Astrocyte (in vitro differentiated cells and primary cell): ENCODE data around the gene ATXN7L1. TPM values are rescaled to one million over a fixed set of nuclear protein-coding genes. Genes with fewer than 3 reads are reported as not detected.

ENCODE experiments used
- DNase-seq: peaks from one replicate; pipeline ENCODE4 v3.0.0-alpha.2; 2010; ENCODE audit warnings: low read depth
- FAIRE-seq: peaks from 2 replicates; lab custom pipeline; 2011; peaks lifted over from hg19 to GRCh38; lab: Jason Lieb, UNC
- H2AFZ ChIP-seq: 2 replicates; pipeline ENCODE4 v1.6.0; 2012; ENCODE audit warnings: low read depth, low read length, inconsistent platforms
- H3K27ac ChIP-seq: 2 replicates; pipeline ENCODE4 v1.5.1; 2011; ENCODE audit warnings: low read depth, low read length, inconsistent platforms
- H3K27me3 ChIP-seq: 2 replicates; pipeline ENCODE4 v1.6.0; 2011; ENCODE audit warnings: low read length, inconsistent platforms; ENCODE audit not compliant: insufficient read depth
- H3K36me3 ChIP-seq: 2 replicates; pipeline ENCODE4 v1.5.1; 2011; ENCODE audit warnings: low read length, inconsistent platforms; ENCODE audit not compliant: insufficient read depth
- H3K4me1 ChIP-seq: 2 replicates; pipeline ENCODE4 v1.5.1; 2011; ENCODE audit warnings: low read length, inconsistent platforms; ENCODE audit not compliant: insufficient read depth
- H3K4me2 ChIP-seq: 2 replicates; pipeline ENCODE4 v1.6.0; 2012; ENCODE audit warnings: low read length, inconsistent platforms
- H3K4me3 ChIP-seq: 2 replicates; pipeline ENCODE4 v1.5.1; 2011; ENCODE audit warnings: low read depth, mild to moderate bottlenecking, low read length, inconsistent platforms; ENCODE audit not compliant: insufficient read depth
- H3K79me2 ChIP-seq: 2 replicates; pipeline ENCODE4 v1.6.0; 2012; ENCODE audit warnings: mild to moderate bottlenecking, low read length, inconsistent platforms; ENCODE audit not compliant: insufficient read depth
- H3K9ac ChIP-seq: 2 replicates; pipeline ENCODE4 v1.6.0; 2012; ENCODE audit warnings: mild to moderate bottlenecking, low read length, inconsistent platforms
- H3K9me3 ChIP-seq: 2 replicates; pipeline ENCODE4 v1.5.1; 2012; ENCODE audit warnings: low read depth, mild to moderate bottlenecking, low read length, inconsistent platforms; ENCODE audit not compliant: insufficient read depth
- H4K20me1 ChIP-seq: 2 replicates; pipeline ENCODE4 v1.6.0; 2012; ENCODE audit warnings: low read length, inconsistent platforms; ENCODE audit not compliant: insufficient read depth
- H3K27ac Mint-ChIP-seq: one replicate; pipeline ENCODE4 v1.8.0; 2021; ENCODE audit warnings: mild to moderate bottlenecking, mixed read lengths; ENCODE audit not compliant: unreplicated experiment
- H3K27me3 Mint-ChIP-seq: one replicate; pipeline ENCODE4 v1.8.0; 2021; ENCODE audit warnings: low read depth, mixed read lengths; ENCODE audit not compliant: unreplicated experiment
- H3K36me3 Mint-ChIP-seq: one replicate; pipeline ENCODE4 v1.8.0; 2021; ENCODE audit warnings: low read depth, mixed read lengths; ENCODE audit not compliant: unreplicated experiment
- H3K4me1 Mint-ChIP-seq: one replicate; pipeline ENCODE4 v1.8.0; 2021; ENCODE audit warnings: low read depth, mixed read lengths; ENCODE audit not compliant: unreplicated experiment
- H3K4me3 Mint-ChIP-seq: one replicate; pipeline ENCODE4 v1.8.0; 2021; ENCODE audit warnings: mild to moderate bottlenecking, moderate library complexity, mixed read lengths; ENCODE audit not compliant: unreplicated experiment
- H3K9me3 Mint-ChIP-seq: one replicate; pipeline ENCODE4 v1.8.0; 2021; ENCODE audit warnings: mild to moderate bottlenecking, mixed read lengths; ENCODE audit not compliant: unreplicated experiment
- CTCF ChIP-seq: IDR thresholded peaks from 2 replicates; pipeline ENCODE4 v1.5.1; 2011; ENCODE audit warnings: low read depth, mild to moderate bottlenecking, inconsistent platforms, low read length, moderate library complexity; ENCODE audit not compliant: insufficient read depth
- EZH2 ChIP-seq: IDR thresholded peaks from 2 replicates; pipeline ENCODE4 v1.6.1; 2012; ENCODE audit warnings: mild to moderate bottlenecking, low read length, inconsistent platforms; ENCODE audit not compliant: insufficient read depth
- total RNA-seq: library from RNA; stranded (reverse); gene quantifications from 2 replicates; pipeline ENCODE4 v1.2.1, GENCODE V29; 2021

ATXN7L1 gene
- total RNA-seq, 1 donor from 2014 or later = 7.6 TPM

- Mint-ChIP-seq H3K36me3 (peaks cover 9% of the 10 kb centered on the region), H3K4me1 (peaks cover 2% of the 10 kb centered on the region), H3K27ac (no peak overlapping the region), H3K9me3 (peaks cover 3% of the 10 kb centered on the region), H3K27me3 (no peaks in the 10 kb centered on the region), H3K4me3 (no peak overlapping the region)
- H3K9me3 ChIP-seq = no peaks in the 10 kb centered on the region
- H3K36me3 ChIP-seq = no peaks in the 10 kb centered on the region
- H3K4me2 ChIP-seq = no peak overlapping the region
- no peak overlapping the region for H2AFZ ChIP-seq
- no peak for DNase-seq
- H3K4me1 ChIP-seq = peaks cover 17% of the 10 kb centered on the region
- H3K27ac ChIP-seq = no peak overlapping the region
- H3K9ac ChIP-seq = no peak overlapping the region
- H3K27me3 ChIP-seq = peaks cover 5% of the 10 kb centered on the region
- H4K20me1 ChIP-seq = peaks cover 5% of the 10 kb centered on the region
- TF ChIP-seq EZH2 (no peak), CTCF (no peak)
- H3K4me3 ChIP-seq = no peak overlapping the region
- peaks cover 5% of the 10 kb centered on the region for H3K79me2 ChIP-seq
- FAIRE-seq = no peak
Measured at GRCh38 chr7:105874055-105874454, 2.3 kb downstream of the ATXN7L1 start.

GRCh38 chr7:105872491-105872890 is 3.9 kb downstream of the ATXN7L1 start:
- no peak overlapping the region for H3K4me3 Mint-ChIP-seq
- FAIRE-seq = no peak
- no peak overlapping the region for H2AFZ ChIP-seq
- no peak overlapping the region for H3K4me2 ChIP-seq
- H3K9ac ChIP-seq = no peak overlapping the region
- no peak overlapping the region for H3K4me3 ChIP-seq
- no peaks in the 10 kb centered on the region for H3K9me3 ChIP-seq
- H3K27ac Mint-ChIP-seq = no peak overlapping the region
- no peaks in the 10 kb centered on the region for H3K36me3 ChIP-seq
- DNase-seq = no peak
- no peaks in the 10 kb centered on the region for H3K27me3 Mint-ChIP-seq
- no peaks in the 10 kb centered on the region for H3K4me1 Mint-ChIP-seq
- H3K36me3 Mint-ChIP-seq = peaks cover 12% of the 10 kb centered on the region
- TF ChIP-seq EZH2 (no peak), CTCF (no peak)
- H3K79me2 ChIP-seq = peaks cover 5% of the 10 kb centered on the region
- H4K20me1 ChIP-seq = peaks cover 5% of the 10 kb centered on the region
- no peaks in the 10 kb centered on the region for H3K27me3 ChIP-seq
- H3K9me3 Mint-ChIP-seq = peaks cover 3% of the 10 kb centered on the region
- H3K4me1 ChIP-seq = peaks cover 15% of the 10 kb centered on the region
- H3K27ac ChIP-seq = no peak overlapping the region

- H3K27me3 ChIP-seq = no peaks in the 10 kb centered on the region
- Mint-ChIP-seq H3K27me3 (no peaks in the 10 kb centered on the region), H3K4me1 (no peaks in the 10 kb centered on the region), H3K36me3 (peaks cover 14% of the 10 kb centered on the region), H3K4me3 (no peak overlapping the region), H3K9me3 (peaks cover 3% of the 10 kb centered on the region), H3K27ac (no peak overlapping the region)
- H3K4me3 ChIP-seq = no peak overlapping the region
- H3K9ac ChIP-seq = no peak overlapping the region
- H3K27ac ChIP-seq = no peak overlapping the region
- no peak for TF ChIP-seq EZH2
- no peak for TF ChIP-seq CTCF
- H3K4me1 ChIP-seq = peaks cover 9% of the 10 kb centered on the region
- DNase-seq (no peak), FAIRE-seq (no peak)
- no peaks in the 10 kb centered on the region for H3K9me3 ChIP-seq
- no peak overlapping the region for H3K4me2 ChIP-seq
- no peaks in the 10 kb centered on the region for H3K36me3 ChIP-seq
- H2AFZ ChIP-seq = no peak overlapping the region
- H3K79me2 ChIP-seq = peaks cover 5% of the 10 kb centered on the region
- peaks cover 15% of the 10 kb centered on the region for H4K20me1 ChIP-seq
Measured at GRCh38 chr7:105871142-105871541, 5.3 kb downstream of the ATXN7L1 start.
